K562 (cell line): ENCODE measurements around the gene NOSTRIN. TPM values are rescaled to one million over a fixed set of nuclear protein-coding genes. Genes with fewer than 3 reads are reported as not detected.
A peak's percentile ranks its signal among the peaks of the same experiment; 100 is the strongest.

Experiments used
- ATAC-seq: fragments of 200-7000 bp; cut with Tn5 transposase; 3 replicates; pipeline ENCODE4 v1.9.1; 2020; ENCODE audit warnings: moderate library complexity
- BruUV-seq: library from RNA; stranded (reverse); fragments of 400-500 nt; replicated peaks from 2 replicates; lab custom pipeline; 2021; lab: Mats Ljungman, UMichigan
- CTCF ChIA-PET: fragments of 300-600 bp; formaldehyde crosslinking; extraction: SDS; loops from one replicate; lab custom pipeline; 2021; ENCODE audit warnings: low intra/inter-chr PET ratio; lab: Yijun Ruan, JAX
- POLR2A ChIA-PET: fragments of 300-600, 350-650 bp; sonication (Branson Sonifier 250); formaldehyde crosslinking; extraction: SDS; loops from one replicate; lab custom pipeline; 2021; ENCODE audit warnings: antibody characterized with exemption, inconsistent platforms; lab: Yijun Ruan, JAX
- DNase-seq, 4 experiments: peaks; one replicate each; pipeline versions ENCODE4 v3.0.0 to v3.0.0-alpha.2; 2011 to 2018; ENCODE audit warnings: low spot score in 3 of 4, mixed read lengths in 3 of 4; ENCODE audit errors: extremely low read depth in 1 of 4
- FAIRE-seq: peaks from 2 replicates; lab custom pipeline; 2011; peaks lifted over from hg19 to GRCh38; lab: Jason Lieb, UNC
- H2AFZ ChIP-seq: 2 replicates; pipeline ENCODE4 v1.6.0; 2011; ENCODE audit warnings: low read depth, low read length, control low read depth, inconsistent platforms
- H3K27ac ChIP-seq: fragments of 200-600 bp; 3 replicates; pipeline ENCODE4 v1.8.0; 2011; ENCODE audit warnings: low read depth, mild to moderate bottlenecking, control low read depth, inconsistent platforms, low read length, moderate library complexity, mixed read lengths; ENCODE audit errors: extremely low read depth
- H3K27me3 ChIP-seq, 2 experiments: fragments of 300-600 bp in 1 of 2; 2 replicates in 1 of 2; 3 replicates in 1 of 2; pipeline versions ENCODE4 v1.6.0 to v1.8.0; 2011; ENCODE audit warnings: inconsistent platforms in 2 of 2, low read length in 2 of 2, mild to moderate bottlenecking in 1 of 2, mixed read lengths in 1 of 2, moderate library complexity in 1 of 2; ENCODE audit not compliant: control insufficient read depth in 2 of 2, insufficient read depth in 2 of 2
- H3K36me3 ChIP-seq: fragments of 300-600 bp; 3 replicates; pipeline ENCODE4 v1.8.0; 2011; ENCODE audit warnings: mild to moderate bottlenecking, low read length, inconsistent platforms; ENCODE audit not compliant: control insufficient read depth, insufficient read depth
- H3K4me1 ChIP-seq, 2 experiments: fragments of 200-600 bp in 1 of 2; replicated peaks in 1 of 2; 2 replicates in 1 of 2; 3 replicates in 1 of 2; pipeline versions ENCODE4 v1.5.1 to v1.8.0; 2011; ENCODE audit warnings: inconsistent platforms in 2 of 2, low read length in 2 of 2, mild to moderate bottlenecking in 1 of 2, mixed read lengths in 1 of 2, moderate library complexity in 1 of 2; ENCODE audit not compliant: control insufficient read depth in 2 of 2, insufficient read depth in 2 of 2
- H3K4me2 ChIP-seq: 2 replicates; pipeline ENCODE4 v1.6.1; 2011; ENCODE audit warnings: low read length, control low read depth, inconsistent platforms, mixed read lengths; ENCODE audit not compliant: insufficient read depth
- H3K4me3 ChIP-seq: fragments of 200-600 bp; sonication (generic), shearing (Covaris generic); 2 replicates; pipeline ENCODE4 v1.5.1; 2016; ENCODE audit warnings: control low read depth, inconsistent platforms
- H3K79me2 ChIP-seq: fragments of 200-600 bp; 3 replicates; pipeline ENCODE4 v1.8.0; 2011; ENCODE audit warnings: low read length, inconsistent platforms; ENCODE audit not compliant: control insufficient read depth, insufficient read depth
- H3K9ac ChIP-seq, 2 experiments: 2 replicates each; pipeline versions ENCODE4 v1.6.0 to v1.6.1; 2011; ENCODE audit warnings: low read depth in 2 of 2, low read length in 2 of 2, control low read depth in 1 of 2, inconsistent platforms in 1 of 2, mild to moderate bottlenecking in 1 of 2, mixed read lengths in 1 of 2; ENCODE audit not compliant: insufficient read depth in 1 of 2
- H3K9me1 ChIP-seq: one replicate; pipeline ENCODE4 v1.6.0; 2011; ENCODE audit warnings: inconsistent platforms, mild to moderate bottlenecking, low read length, moderate library complexity; ENCODE audit not compliant: control insufficient read depth, insufficient read depth
- H3K9me3 ChIP-seq: replicated peaks from 2 replicates; pipeline ENCODE4 v1.5.1; 2011; ENCODE audit warnings: low read depth, low read length, inconsistent platforms; ENCODE audit not compliant: control insufficient read depth, insufficient read depth
- H4K20me1 ChIP-seq: replicated peaks from 2 replicates; pipeline ENCODE4 v1.6.1; 2011; ENCODE audit warnings: low read length, inconsistent platforms, mixed read lengths; ENCODE audit not compliant: control insufficient read depth, insufficient read depth
- HDAC1 ChIP-seq, 2 experiments: fragments of 450-650 bp; IDR thresholded peaks; 2 replicates each; pipeline ENCODE4 v1.6.1; 2016 to 2017; ENCODE audit warnings: inconsistent platforms in 1 of 2, mild to moderate bottlenecking in 1 of 2, moderate library complexity in 1 of 2
- KLF16 ChIP-seq: IDR thresholded peaks from 2 replicates; pipeline ENCODE4 v1.6.1; 2016; ENCODE audit warnings: antibody characterized with exemption
- PCBP2 ChIP-seq: fragments of 200-400 bp; formaldehyde crosslinking; IDR thresholded peaks from 2 replicates; pipeline ENCODE4 v1.6.1; 2018; ENCODE audit warnings: low read length, low read depth, mild to moderate bottlenecking, moderate library complexity; ENCODE audit not compliant: poor library complexity, severe bottlenecking
- PYGO2 ChIP-seq: fragments of 450-650 bp; IDR thresholded peaks from 2 replicates; pipeline ENCODE4 v1.6.1; 2016; ENCODE audit warnings: mild to moderate bottlenecking, missing genetic modification characterization, moderate library complexity, missing compliant biosample characterization
- RCOR1 ChIP-seq, 2 experiments: IDR thresholded peaks; 2 replicates each; pipeline ENCODE4 v1.6.1; 2012; ENCODE audit warnings: low read depth in 2 of 2, low read length in 2 of 2, borderline replicate concordance in 1 of 2, improper control_type of control experiment in 1 of 2
- SRF ChIP-seq, 2 experiments: fragments of 250-450, 450-650 bp in 1 of 2; sonication (Bioruptor Pico) in 1 of 2; sonication (generic) in 1 of 2; formaldehyde crosslinking; IDR thresholded peaks; 2 replicates each; pipeline versions ENCODE4 v1.5.0 to v1.5.1; 2020 to 2022; ENCODE audit warnings: mild to moderate bottlenecking in 1 of 2, missing genetic modification reagents in 1 of 2
- STAT5A ChIP-seq: IDR thresholded peaks from 2 replicates; pipeline ENCODE4 v1.6.1; 2012; ENCODE audit warnings: low read length, inconsistent platforms, borderline replicate concordance
- TCF3 ChIP-seq: sonication (generic); formaldehyde crosslinking; IDR thresholded peaks from 2 replicates; pipeline ENCODE4 v1.4.0; 2020; ENCODE audit warnings: mild to moderate bottlenecking, missing genetic modification reagents
- TEAD4 ChIP-seq, 2 experiments: sonication (generic) in 1 of 2; formaldehyde crosslinking in 1 of 2; IDR thresholded peaks; 2 replicates each; pipeline versions ENCODE4 v1.6.1 to v1.8.0; 2012 to 2022; ENCODE audit warnings: borderline replicate concordance in 1 of 2, inconsistent platforms in 1 of 2, low read length in 1 of 2, mild to moderate bottlenecking in 1 of 2, missing genetic modification reagents in 1 of 2
- YY1 ChIP-seq, 3 experiments: IDR thresholded peaks; 2 replicates each; pipeline ENCODE4 v1.6.1; 2011; ENCODE audit warnings: low read length in 2 of 3, mild to moderate bottlenecking in 2 of 3, moderate library complexity in 2 of 3, borderline replicate concordance in 1 of 3, control low read depth in 1 of 3, low read depth in 1 of 3; ENCODE audit not compliant: insufficient read depth in 3 of 3, insufficient replicate concordance in 2 of 3, control insufficient read depth in 1 of 3, insufficient read length in 1 of 3; ENCODE audit errors: extremely low read depth in 1 of 3
- WGBS: fragments of 100-300 bp; shearing (Covaris generic); methylation state at CpG from one replicate; pipeline ENCODE4 v1.1.6; 2016; ENCODE audit warnings: low coverage, mixed read lengths; ENCODE audit not compliant: insufficient coverage; ENCODE audit errors: missing lambda C conversion rate; 5-methylcytosine and 5-hydroxymethylcytosine counted together
- in situ Hi-C: fragments of 300-500 bp; cut with MboI; formaldehyde crosslinking; loops from 4 replicates; pipeline ENCODE4 v1.15.0; 2018; ENCODE audit warnings: inconsistent platforms, mixed read lengths
- intact Hi-C: fragments of 100-400 bp; cut with micrococcal nuclease; formaldehyde crosslinking; loops from 2 replicates; pipeline ENCODE4 v1.14.2; 2022
- polyA plus RNA-seq, 8 experiments: library from polyadenylated mRNA; depleted of rRNA in 4 of 8; stranded (reverse) in 5 of 8; unstranded in 3 of 8; fragments of >200 nt; fragmentation: Nextera tagmentation in 2 of 8; fragmentation: Illumina TruSeq in 1 of 8; extraction: Ambion mirVana in 2 of 8; extraction: Trizol in 1 of 8; gene quantifications; 2 replicates each; pipeline versions ENCODE4 v1.2.1 to v1.2.3, GENCODE V29; 2011 to 2014; ENCODE audit warnings: inconsistent platforms in 1 of 8, missing spikeins in 1 of 8
- total RNA-seq, 7 experiments: library from RNA; depleted of rRNA in 6 of 7; stranded (reverse); fragments of >200 nt in 6 of 7; fragmentation: Illumina TruSeq in 2 of 7; extraction: Trizol in 2 of 7; gene quantifications; 2 replicates each; pipeline versions ENCODE4 v1.2.1 to v1.2.3, GENCODE V29; 2011 to 2021; ENCODE audit warnings: low replicate concordance in 1 of 7
- TF ChIP-seq, protein P1 (sequence below): sonication (generic); formaldehyde crosslinking; IDR thresholded peaks from 2 replicates; pipeline ENCODE4 v1.4.0; 2020; ENCODE audit warnings: mild to moderate bottlenecking, missing genetic modification reagents
- TF ChIP-seq, protein P2 (sequence below), 2 experiments: fragments of 250-450 bp in 1 of 2; fragments of 450-650 bp in 1 of 2; sonication (Bioruptor Pico) in 1 of 2; IDR thresholded peaks; 2 replicates each; pipeline versions ENCODE4 v1.6.1 to v1.8.0; 2016 to 2021; ENCODE audit warnings: mild to moderate bottlenecking in 2 of 2, moderate library complexity in 2 of 2, missing compliant biosample characterization in 1 of 2, missing genetic modification characterization in 1 of 2
- TF ChIP-seq, protein P3 (sequence below): fragments of 450-650 bp; IDR thresholded peaks from 2 replicates; pipeline ENCODE4 v1.7.1; 2018; ENCODE audit warnings: mild to moderate bottlenecking, low read depth; ENCODE audit not compliant: partially characterized antibody

Gene NOSTRIN
- total and polyA plus RNA-seq, 9 of the 15 experiments (the other 6 are each of a cell fraction or from before 2014, with no cell fraction given): 26.7 to 82.9 (median 56.3) TPM

DNA sequence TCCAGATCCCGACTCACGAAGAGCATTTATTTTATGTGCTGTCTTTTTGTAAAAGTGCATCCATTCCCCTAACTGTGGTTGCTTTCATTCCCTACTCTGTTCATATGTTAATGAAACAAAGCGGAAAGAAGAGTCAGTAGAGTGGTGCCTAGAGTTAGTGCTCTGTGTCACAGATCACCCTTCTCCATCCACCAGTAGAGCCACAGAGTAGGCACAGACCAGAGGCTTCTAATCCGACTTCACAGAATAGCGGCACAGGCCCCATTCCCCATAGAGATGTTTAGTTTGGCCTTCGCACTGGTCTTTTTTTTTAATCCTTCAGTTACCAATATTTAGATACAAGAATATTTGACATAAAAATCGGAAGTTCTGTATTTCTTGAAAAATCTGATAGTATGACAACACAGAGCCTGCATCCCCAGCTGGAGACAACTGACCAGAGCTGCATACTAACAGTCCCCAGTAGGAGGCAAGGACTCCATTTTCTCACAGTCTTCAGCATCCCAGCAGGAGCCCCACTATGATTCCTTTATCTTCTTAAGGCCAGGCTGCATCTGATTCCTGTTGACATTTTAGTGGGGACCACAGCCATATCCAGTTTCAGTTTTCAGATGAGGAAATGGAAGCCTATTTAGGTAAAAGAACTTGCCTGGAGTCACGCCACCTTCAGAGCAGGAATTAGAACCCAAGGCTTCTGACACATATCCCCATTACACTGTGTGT is 105.7 kb downstream of the NOSTRIN start:
- 73% methylated on average over 8 of the region's 8 CpGs for WGBS
- BruUV-seq: no TSS peak
- ATAC-seq (peak; percentile 91), FAIRE-seq (peak; percentile 32), DNase-seq (peak in 3 of 4 experiments; percentile 27 to 69 (median 68))
- Histone ChIP-seq H3K4me1 (peaks cover 3 to 4% of the 10 kb centered on the region in 2 experiments; a peak in 3 of 5 replicates), H2AFZ (peak overlapping the region; percentile 60), H3K4me3 (no peak overlapping the region), H3K36me3 (no peaks in the 10 kb centered on the region), H3K27ac (no peak overlapping the region), H3K27me3 (no peaks in the 10 kb centered on the region), H3K9me1 (no peaks in the 10 kb centered on the region), H3K79me2 (no peaks in the 10 kb centered on the region), H4K20me1 (no peaks in the 10 kb centered on the region), H3K9me3 (no peaks in the 10 kb centered on the region), H3K9ac (no peak overlapping the region), H3K4me2 (no peak overlapping the region)
- intact Hi-C loops: no loop called here
- CTCF ChIA-PET: no interaction called here
- in situ Hi-C loops: loop anchor here (25.0 kb wide), 1 partner anchor 971 kb away; no protein-coding TSS in a partner anchor
- POLR2A ChIA-PET: interaction anchor here (0.6 to 2.6 kb wide), 4 partner anchors 13 to 741 kb away, joined by 3 to 6 read pairs (median 4); partner anchors contain the start of genes NOSTRIN and SPC25
- TF ChIP-seq SRF (CRISPR knock-in tag; IDR thresholded peaks at IDR 0.05) (peak in 1 of 2 experiments; percentile 54; a peak in 1 of 4 replicates), TCF3 (CRISPR knock-in tag) (peak; percentile 74), STAT5A (0 out of 2 replicates have a peak, but pooled peaks have one; percentile 43), PYGO2 (no peak), KLF16 (0 out of 2 replicates have a peak, but pooled peaks have one; percentile 24), PCBP2 (no peak), HDAC1 (IDR thresholded peaks at IDR 0.05) (no peak), TEAD4 (IDR thresholded peaks at IDR 0.05; ENCODE audit: low read length) (peak; percentile 81), TEAD4 (CRISPR knock-in tag; IDR thresholded peaks at IDR 0.05; ENCODE audit: borderline replicate concordance) (no peak), RCOR1 (IDR thresholded peaks at IDR 0.05; ENCODE audit: borderline replicate concordance in 1 of 2, low read depth in 2 of 2, low read length in 2 of 2) (peak in 1 of 2 experiments; percentile 88; a peak in 2 of 4 replicates), YY1 (IDR thresholded peaks at IDR 0.05; ENCODE audit: borderline replicate concordance in 1 of 3, control insufficient read depth in 1 of 3, extremely low read depth in 1 of 3, insufficient read depth in 3 of 3, insufficient read length in 1 of 3, insufficient replicate concordance in 2 of 3, low read depth in 1 of 3, low read length in 2 of 3) (peak in 1 of 3 experiments; percentile 75)
- TF ChIP-seq, protein P1, sequence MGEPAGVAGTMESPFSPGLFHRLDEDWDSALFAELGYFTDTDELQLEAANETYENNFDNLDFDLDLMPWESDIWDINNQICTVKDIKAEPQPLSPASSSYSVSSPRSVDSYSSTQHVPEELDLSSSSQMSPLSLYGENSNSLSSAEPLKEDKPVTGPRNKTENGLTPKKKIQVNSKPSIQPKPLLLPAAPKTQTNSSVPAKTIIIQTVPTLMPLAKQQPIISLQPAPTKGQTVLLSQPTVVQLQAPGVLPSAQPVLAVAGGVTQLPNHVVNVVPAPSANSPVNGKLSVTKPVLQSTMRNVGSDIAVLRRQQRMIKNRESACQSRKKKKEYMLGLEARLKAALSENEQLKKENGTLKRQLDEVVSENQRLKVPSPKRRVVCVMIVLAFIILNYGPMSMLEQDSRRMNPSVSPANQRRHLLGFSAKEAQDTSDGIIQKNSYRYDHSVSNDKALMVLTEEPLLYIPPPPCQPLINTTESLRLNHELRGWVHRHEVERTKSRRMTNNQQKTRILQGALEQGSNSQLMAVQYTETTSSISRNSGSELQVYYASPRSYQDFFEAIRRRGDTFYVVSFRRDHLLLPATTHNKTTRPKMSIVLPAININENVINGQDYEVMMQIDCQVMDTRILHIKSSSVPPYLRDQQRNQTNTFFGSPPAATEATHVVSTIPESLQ (CRISPR knock-in tag): no peak
- TF ChIP-seq, protein P2, sequence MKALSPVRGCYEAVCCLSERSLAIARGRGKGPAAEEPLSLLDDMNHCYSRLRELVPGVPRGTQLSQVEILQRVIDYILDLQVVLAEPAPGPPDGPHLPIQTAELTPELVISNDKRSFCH (CRISPR knock-in tag; IDR thresholded peaks at IDR 0.05): no peak
- TF ChIP-seq, protein P2 (tag; IDR thresholded peaks at IDR 0.05): peak; percentile 89
- TF ChIP-seq, protein P3, sequence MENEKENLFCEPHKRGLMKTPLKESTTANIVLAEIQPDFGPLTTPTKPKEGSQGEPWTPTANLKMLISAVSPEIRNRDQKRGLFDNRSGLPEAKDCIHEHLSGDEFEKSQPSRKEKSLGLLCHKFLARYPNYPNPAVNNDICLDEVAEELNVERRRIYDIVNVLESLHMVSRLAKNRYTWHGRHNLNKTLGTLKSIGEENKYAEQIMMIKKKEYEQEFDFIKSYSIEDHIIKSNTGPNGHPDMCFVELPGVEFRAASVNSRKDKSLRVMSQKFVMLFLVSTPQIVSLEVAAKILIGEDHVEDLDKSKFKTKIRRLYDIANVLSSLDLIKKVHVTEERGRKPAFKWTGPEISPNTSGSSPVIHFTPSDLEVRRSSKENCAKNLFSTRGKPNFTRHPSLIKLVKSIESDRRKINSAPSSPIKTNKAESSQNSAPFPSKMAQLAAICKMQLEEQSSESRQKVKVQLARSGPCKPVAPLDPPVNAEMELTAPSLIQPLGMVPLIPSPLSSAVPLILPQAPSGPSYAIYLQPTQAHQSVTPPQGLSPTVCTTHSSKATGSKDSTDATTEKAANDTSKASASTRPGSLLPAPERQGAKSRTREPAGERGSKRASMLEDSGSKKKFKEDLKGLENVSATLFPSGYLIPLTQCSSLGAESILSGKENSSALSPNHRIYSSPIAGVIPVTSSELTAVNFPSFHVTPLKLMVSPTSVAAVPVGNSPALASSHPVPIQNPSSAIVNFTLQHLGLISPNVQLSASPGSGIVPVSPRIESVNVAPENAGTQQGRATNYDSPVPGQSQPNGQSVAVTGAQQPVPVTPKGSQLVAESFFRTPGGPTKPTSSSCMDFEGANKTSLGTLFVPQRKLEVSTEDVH: no peak
